SIG-M5 treated with dmso at 0.1 percent for 504 hours (cell line): ENCODE results near the gene TCF7.
A peak's percentile ranks its signal among the peaks of the same experiment; 100 is the strongest.

Experiments
- DNase-seq: peaks from one replicate; lab custom pipeline; 2025; ENCODE audit not compliant: unreplicated experiment; lab: John Stamatoyannopoulos, UW

TCF7 gene

DNA sequence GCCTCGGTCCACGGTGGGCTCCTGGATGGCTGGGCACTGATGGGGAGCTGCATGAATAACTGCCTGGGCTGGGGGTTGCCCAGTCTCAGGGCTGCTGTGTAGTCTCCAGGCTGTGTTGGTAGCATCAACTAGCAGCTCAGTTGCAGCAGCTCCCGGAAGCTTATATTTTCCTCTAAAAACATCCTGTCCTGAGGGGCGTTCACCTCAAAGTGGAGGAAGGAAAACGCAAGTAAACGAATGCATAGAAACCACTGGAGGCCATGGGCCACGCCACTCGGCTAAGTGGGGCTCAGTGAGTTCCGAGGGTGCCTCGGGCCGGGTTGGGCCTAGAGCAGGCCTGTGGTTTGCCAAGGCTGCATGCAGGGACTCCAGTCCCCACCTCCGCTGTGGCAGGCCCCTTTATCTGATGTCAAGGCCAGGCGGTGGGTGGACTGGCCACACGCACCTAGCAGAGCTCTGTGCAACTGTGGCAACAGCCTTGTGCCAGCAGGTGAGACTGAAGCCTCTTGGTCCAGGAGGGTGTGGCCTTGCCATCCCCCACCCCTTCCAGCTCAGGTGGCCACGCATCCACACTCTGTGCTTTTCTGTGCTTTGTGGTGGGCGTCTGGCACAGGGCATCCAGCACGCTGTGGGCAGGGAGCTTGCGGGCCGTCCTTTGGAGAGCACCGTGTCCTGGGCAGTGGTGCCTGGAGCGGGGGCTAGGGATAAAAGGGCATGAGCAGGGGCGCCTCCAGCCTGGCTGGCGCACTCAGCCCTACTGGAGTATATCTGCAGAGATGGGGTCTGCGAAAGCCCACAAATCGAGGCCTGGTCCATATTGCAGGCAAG is 15.1 kb downstream of the TCF7 start:
- no peak for DNase-seq

DNA sequence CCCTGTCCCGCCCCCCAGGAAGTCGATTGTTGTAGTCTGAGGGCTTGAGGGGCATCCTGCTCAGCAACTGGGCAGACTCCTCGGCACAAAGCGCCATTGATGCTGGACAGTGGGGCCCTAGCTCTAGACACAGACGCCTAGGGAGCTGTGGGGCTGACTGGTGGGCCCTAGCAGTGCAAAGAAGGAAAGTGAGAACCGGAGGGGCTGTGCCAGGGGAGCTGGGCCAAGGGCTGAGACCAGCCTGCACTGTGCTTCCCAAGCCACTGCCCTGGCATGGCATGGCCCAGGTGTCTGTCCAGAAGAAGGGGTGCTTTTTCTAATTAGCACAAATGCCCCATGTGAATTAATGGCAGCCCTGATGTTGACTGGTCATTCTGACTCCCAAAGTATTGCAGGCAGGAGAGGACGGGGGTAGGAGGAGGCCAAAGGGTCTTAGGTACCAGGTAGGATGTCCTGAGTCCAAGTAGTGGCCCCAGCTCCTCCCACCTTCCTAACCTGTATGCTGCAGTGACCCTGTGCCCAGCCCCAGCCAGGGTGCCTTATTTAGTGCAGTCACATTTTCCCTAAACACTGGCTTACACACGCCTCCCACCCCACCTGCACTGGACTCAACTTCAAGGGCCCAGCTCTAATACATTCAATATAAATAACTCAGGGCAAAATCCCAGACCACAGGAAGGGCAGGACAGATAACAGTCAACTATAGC is 15.9 kb downstream of the TCF7 start:
- no peak for DNase-seq

DNA sequence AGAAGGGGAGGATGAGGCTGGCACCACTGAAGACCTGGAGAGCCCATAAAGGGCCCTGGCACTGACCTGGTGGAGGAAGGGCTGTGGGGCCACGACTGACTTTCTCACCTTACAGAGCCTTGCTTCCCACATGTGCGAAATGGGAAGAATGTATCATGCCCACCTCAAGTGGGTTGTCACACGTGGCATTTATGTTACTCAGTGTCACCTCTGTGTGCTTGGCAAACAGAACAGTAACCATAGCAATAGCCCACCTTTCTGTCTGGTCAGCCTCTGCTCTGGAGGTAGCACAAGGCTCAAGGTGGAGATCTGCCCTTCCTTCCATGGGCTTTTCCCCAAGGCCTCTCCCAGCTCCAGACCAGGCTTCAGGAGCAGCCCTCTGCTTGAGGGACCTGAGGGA is 16.7 kb downstream of the TCF7 start:
- DNase-seq = no peak

DNA sequence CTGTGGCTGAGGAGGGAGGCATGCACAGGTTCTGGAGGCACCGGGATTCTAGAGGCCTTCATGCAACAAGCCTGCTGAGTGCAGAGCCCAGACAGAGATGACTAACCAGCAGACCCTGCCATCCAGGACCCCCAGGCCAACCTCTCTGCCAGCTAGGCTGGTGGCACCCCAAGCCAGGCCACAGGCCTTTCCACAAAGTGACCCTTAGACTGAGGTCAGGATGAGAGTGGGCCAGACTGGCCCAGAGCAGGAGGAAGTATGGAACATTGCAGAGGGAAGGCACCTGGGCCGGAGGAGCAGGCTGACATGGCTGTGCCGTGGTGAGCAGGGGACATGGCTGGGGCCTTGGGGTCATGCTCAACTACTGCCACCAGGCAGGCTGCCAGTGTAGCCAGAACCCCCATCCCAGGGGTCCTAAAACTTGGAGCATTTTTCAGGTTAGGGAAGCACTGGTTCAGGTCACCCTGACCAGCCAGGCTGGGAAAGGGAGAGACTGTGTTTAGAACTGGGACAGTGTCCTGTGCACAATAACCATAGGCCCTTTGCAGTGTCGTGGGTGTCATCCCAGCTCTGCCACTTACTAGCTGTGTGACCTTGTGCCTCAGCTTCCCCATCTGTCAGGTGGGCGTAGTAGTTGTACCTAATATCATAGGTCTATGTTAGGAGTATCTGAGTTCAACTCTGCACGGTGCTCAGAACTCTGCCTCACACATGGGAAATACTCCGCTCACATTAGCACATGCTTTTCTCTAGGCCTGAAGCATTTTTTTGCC is 17.3 kb downstream of the TCF7 start:
- DNase-seq = no peak

DNA sequence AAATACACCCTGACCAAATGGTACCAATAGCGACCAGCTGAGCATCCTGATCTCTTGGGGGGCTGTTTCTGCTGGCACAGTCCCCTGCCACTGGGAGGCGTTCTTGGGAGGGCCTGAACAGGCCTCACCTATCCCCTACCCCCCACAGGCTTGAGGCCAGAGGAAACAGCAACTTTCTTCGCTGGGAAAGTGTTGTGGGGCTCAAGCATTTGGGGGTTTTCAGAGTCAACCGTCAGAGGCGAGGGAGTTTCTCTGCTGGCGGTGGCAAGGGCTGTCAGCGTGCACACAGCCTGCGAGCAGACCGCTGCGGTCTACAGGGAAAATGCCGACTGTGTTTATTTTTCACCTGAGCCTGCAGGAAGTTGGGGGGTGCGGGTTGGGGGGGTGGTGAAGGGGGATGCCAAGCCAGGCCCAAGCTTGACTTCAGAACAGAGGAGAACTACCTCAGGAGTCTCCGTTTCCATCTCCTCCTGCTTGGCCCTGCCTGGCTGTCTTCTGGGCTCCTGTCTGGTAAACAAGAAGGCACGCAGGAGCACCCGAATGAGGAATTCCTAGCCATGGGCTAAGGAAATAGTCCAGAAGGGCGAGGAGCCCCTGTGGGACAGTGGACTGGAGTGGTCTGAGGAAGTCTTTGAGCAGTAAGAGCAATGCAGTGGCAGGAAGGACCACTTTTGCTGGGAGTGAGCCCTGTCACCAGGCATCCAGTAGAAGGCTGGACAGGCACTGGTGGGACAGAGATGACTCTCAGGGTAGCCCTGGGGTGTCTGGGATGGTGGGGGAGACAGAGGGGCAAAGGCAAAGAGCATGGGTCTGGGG is 18.1 kb downstream of the TCF7 start:
- no peak for DNase-seq

DNA sequence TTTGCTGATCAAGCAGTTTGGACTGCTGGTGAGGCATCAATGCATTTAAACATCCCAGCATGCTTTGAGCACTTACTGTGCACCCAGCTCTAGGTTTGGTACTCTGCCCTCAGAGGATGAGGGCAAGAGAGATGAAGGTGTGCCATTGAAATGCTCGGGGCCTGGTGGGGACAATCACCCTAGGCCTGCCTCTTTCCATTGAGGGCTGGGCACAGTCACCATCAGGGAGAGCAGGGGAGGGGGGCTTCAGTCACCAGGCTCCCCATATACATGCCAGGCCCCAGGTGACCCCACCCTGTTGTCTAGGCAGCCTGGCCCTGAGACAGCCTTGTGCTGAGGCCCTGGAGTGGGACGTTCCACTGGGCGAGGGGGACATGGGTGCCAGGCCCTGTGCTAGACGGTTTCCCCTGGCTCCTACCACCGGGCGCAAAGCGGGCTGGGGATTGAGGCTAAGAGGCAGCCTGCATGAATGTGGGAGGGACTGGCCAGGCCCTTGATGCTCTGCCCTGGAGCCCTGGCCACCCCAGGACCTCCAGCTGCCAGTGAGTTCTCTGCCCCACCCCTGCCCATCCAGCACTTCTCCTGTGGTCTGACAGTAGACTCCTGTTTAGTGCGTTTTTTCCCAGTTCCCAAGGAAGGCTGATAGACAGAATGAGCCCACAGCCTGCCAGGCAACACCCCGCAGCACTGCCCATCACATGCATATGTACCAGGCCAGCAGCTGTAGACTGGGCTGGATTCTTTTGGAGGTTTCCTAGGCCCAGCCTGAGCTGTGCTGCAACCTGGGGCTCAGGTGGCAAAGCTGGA is 18.9 kb downstream of the TCF7 start:
- DNase-seq = no peak

DNA sequence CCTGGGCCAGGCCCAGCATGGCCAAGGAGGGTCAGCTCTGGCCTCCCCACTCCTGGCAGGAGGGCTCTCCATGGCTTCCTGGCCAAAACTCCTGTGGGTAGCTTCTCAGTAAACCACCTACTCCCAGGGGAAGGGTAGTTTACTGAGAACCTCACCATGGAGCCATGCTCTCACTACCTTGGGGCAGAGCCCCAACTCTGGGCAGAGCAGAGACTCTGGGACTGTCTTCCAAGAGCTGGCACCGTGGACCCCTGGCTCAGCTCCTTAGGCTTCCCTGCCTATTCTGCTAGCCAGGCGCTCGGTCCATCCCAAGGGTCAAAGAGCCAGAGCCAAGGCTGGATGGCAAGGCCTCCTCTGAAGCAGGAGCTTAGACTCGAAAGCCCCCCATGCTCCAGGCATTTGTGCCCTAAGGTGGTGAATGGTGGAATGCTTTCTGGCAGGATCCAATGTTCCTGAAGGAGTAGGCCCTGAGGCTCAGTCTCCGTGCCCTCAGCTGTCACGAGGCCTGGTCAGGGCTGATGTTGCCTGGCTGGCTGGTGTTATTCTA is 19.6 kb downstream of the TCF7 start:
- DNase-seq = no peak

DNA sequence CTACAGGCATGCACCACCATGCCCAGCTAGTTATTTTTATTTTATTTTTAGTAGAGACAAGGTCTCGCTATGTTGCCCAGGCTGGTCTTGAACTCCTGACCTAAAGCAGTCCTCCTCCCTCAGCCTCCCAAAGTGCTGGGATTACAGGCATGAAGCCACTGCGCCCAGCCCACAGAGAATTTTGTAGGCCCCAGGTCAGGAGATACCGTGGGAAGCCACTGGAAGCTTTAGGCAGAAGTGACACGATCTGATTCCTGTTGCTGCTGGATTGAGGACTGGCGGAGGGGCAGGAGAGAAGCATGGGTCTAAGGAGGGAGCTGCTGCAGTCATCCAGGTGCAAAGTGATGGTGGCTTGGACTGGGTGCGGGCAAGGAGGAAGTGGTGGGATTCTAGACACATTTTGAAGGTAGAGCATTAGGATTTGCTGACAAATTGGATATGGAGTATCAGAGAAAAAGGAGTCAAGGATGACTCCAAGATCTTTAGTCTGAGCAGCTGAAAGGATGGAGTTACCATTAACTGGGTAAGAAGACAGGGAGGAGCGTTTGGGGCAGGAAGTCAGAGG is 20.7 kb downstream of the TCF7 start:
- DNase-seq = no peak

DNA sequence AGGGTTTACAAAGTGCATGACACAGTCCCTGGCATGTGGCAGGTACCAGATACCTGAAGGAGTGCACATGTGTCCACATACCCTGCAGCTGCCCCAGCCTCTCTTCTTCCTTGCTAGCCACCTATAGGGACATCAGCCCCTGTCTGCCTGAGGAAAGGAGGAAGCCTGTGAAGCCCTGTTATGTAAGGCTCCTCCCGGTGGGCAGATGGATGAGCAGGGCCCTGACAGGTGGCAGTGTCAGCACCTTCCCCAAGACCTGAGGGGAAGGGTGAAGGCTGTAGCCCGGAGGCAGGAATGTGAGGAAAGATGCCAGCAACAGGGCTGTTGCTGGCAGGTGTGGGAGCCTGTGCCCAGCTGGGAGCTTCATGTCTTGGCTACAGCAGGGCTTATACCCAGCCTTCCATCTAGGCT is 21.7 kb downstream of the TCF7 start:
- no peak for DNase-seq

DNA sequence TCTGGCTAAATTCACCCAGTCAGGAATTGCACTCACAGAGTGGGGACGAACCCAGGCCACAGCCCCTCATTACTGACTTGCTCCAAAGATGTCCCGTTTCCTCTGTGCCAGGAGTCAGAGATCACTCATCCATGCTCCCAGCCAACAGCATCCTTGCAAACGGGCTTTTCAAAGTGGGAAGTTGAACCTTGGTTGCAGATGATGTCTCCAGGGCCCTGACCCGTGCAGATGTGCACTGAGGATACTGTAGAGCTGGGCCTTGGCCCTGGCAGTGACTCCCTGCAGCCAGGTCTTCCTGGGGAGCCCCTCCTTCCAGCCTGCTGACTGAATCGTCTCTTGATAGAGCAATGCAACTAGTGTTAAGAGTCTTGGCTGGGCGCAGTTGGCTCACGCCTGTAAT is 22.3 kb downstream of the TCF7 start:
- no peak for DNase-seq

DNA sequence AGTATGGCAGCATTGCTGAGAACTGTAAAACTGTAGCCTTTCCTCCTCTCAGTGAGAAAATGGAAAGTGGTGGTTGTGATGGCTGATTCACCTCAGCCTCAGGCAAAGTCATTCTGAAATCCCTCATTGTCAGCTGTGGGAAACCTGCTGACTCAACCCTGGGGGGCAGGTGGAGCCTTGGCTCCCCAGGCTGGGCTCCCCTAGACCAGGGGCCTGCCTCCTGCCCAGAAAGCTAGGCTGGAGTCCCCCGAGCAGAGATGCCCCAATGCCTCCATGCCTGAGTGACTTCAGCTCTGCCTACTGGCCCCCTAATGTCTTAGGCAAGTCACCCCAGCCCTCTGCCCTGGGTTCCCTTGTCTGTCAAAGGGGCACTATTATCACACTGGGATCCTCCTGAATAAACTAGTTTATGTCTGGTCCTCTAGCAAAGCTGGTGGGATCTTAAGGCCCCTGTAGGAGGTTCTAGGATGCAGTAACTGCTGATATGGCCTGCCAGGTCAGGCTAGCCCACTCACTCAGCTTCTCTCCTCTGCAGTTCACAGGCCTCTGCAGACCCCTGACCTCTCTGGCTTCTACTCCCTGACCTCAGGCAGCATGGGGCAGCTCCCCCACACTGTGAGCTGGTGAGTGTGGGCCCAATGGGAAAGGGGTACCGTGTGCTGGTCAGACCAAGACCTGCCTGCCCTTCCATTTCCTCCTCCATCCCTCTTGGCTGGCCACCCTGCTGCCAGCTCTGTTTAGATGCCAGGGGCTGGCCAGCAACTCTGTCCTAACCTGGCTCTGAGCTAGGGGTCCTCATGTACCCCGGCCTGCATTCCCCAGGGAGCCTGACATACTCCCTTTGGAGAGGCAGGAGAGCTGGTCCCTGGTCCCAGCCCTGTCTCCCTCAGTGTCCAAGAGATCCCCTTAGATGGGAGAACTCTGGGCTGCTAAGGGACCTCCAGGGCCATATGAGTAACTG is 24.2 kb downstream of the TCF7 start:
- DNase-seq = no peak

DNA sequence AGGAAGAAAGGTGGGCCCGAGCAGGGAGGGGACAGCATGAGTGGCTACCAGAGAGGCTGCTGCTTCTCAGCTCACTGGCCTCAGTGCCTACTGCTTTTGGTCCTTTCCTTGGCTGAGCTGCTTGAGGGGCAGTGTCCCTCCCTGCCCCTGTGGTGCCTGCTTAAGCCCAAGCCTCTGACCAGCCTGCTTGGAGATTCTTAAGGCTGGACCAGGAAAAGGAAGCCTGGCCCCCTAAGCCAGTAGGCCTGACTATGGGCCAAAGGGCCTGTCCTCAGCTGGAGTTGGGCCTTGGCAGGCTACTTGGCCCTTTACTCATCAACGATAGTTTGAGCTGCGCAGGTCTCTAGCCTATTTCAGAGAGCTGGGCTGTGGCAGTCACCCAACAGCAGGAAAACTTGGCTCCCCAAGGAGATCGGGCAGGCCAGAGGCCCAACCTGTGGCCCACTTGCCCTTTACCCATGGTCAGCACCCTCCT is 24.9 kb downstream of the TCF7 start:
- DNase-seq = no peak

DNA sequence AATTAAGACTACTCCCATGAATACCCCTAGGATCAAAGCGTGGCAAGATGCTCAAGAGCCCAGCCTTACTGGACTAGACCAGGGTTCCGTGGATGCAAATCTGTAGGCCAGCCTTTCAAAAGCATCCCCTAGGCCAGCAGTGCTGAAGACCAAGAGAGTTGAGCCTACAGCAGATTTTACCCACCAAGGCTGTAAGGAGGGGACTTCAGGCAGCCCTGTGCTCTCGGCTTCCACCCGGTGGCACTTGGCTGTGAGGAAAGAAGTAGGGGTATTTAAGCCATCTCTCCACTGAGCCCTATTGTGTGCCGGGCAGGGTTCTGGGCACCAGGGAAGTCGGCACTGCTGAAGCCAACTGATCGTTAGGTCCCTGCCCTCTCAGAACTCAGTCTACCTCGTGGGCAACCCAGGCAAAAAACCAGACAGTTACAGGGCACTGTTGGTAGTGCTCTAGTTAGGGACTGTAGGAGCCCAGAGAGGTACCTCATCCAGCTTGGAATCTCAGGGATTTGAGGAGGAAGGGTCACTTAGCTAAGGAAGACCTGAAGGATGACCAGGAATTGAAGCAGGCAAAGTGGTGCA is 25.5 kb downstream of the TCF7 start:
- DNase-seq = no peak

DNA sequence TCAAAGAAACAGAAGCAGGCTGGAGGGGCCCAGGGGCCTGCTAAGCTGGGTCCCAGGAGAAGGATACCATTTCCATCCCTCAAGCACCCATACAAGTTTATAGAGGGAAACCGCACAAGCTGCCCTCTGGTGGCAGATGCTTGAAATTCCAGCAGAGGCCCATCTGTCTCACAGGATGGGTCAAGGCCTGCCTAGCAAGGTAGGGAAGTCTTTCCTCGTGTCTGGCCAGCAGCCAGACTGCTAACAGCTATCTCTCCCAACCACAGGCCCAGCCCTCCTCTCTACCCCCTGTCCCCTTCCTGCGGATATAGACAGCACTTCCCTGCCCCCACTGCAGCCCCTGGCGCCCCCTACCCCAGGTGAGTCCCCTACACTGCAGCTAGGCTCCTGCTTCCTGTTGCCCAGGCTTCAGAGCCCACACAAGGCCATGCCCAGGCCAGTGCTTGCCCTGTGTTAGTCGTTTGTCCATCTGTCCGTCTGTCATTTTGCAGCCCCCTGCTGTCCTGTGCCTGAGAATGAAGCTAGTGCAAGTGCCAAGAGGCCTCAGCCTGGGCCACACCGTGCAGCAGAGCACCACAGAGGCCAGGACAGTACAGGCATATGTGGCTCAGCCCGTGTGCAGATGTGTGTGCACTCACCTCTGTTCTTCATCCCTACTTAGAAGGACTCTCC is 26.2 kb downstream of the TCF7 start:
- peak; percentile 66 for DNase-seq

DNA sequence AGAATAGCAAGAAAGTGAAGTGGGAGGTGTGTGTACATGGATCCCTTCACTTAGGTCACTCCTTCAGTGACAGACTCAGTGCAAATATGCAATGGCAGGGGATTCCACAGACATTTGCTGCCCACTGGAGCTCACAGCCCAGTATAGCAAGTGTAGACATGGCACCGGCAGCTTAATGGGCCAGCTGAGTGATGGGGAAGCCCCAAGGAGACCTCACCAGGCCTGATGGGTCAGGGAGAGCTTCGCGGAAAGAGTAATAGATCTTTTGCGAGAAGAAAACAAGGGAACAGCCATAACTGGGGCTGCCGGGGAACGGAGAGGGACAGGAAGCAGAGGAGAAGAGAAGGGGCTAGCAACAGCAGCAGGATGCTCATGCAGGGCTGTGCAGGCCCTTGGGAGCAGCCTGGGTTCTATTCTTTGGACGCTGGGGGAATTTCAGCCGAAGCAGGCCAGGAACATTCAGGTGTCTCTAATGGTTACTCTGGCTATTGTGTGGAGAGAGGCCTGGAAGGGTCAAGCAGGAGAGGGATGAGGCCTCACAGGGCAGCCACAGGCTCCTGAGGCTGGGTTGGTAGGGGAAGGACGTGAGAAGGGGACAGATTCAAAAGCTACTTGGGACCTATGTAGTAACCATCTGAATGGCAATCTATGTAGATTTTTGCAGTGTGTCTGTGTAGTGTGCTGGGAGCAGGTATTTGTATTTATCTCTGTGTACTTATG is 27.0 kb downstream of the TCF7 start:
- no peak for DNase-seq

DNA sequence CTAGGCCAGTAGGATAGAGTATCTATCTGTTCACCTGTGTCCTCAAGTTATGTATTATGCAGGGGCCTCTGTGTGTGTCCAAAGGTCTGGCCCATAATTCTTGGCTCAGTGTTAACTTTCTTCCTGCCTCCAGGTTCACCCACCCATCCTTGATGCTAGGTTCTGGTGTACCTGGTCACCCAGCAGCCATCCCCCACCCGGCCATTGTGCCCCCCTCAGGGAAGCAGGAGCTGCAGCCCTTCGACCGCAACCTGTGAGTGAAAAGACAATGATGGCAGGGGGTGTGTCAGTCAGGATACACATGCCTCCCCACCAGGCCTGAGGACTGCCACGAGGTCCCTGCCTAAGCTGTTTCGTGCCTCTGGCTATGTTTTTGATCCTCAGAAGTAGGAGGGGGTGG is 27.6 kb downstream of the TCF7 start:
- DNase-seq = no peak

DNA sequence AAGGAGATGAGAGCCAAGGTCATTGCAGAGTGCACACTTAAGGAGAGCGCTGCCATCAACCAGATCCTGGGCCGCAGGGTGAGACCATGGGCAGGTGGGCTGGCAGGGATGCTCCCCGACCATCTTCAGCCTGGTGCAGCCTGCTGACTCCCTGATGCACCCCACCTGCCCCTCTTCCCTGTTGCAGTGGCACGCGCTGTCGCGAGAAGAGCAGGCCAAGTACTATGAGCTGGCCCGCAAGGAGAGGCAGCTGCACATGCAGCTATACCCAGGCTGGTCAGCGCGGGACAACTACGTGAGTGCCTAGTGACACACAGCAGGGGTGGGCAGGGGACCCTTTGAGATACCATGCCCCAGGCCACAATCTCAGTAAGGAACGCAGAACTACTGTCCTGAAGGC is 28.3 kb downstream of the TCF7 start:
- no peak for DNase-seq
